Measurements from ENCODE around the gene LCN15. TPM values are rescaled to one million over a fixed set of nuclear protein-coding genes. Genes with fewer than 3 reads are reported as not detected.
"Not testable (repeated sequence)": the region's sequence is repeated elsewhere in the genome, so short reads cannot be mapped to it uniquely, and the experiment has no call there.

The LCN15 gene, protein sequence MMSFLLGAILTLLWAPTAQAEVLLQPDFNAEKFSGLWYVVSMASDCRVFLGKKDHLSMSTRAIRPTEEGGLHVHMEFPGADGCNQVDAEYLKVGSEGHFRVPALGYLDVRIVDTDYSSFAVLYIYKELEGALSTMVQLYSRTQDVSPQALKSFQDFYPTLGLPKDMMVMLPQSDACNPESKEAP
- total RNA-seq: not detected

GRCh38 chr9:136764301-136764891, at the start of gene LCN15:
Gene LCN15, minus strand, starts transcription at chr9:136764518. Its CDS starts 30 bp downstream, at chr9:136764488.
- H3K4me3 ChIP-seq (ENCODE audit: low read length): no peak within 1 kb of the TSS
- no peaks in the 10 kb centered on the region for H3K4me1 ChIP-seq (ENCODE audit: insufficient read depth, low read length)
- no peaks in the 10 kb centered on the region for H3K27me3 ChIP-seq (ENCODE audit: insufficient read depth, low read length)
- no peaks in the 10 kb centered on the region for H3K9me3 ChIP-seq (ENCODE audit: low read depth, low read length)

- H3K27me3 ChIP-seq (ENCODE audit: insufficient read depth, low read length): no peaks in the 10 kb centered on the region
- H3K9me3 ChIP-seq (ENCODE audit: low read depth, low read length): no peaks in the 10 kb centered on the region
- H3K4me3 ChIP-seq (ENCODE audit: low read length): peak overlapping the region; percentile 88
- H3K4me1 ChIP-seq (ENCODE audit: insufficient read depth, low read length): peaks cover 34% of the 10 kb centered on the region
These were observed 44.5 kb upstream of the LCN15 start for GRCh38 chr9:136808806-136809158.

DNA sequence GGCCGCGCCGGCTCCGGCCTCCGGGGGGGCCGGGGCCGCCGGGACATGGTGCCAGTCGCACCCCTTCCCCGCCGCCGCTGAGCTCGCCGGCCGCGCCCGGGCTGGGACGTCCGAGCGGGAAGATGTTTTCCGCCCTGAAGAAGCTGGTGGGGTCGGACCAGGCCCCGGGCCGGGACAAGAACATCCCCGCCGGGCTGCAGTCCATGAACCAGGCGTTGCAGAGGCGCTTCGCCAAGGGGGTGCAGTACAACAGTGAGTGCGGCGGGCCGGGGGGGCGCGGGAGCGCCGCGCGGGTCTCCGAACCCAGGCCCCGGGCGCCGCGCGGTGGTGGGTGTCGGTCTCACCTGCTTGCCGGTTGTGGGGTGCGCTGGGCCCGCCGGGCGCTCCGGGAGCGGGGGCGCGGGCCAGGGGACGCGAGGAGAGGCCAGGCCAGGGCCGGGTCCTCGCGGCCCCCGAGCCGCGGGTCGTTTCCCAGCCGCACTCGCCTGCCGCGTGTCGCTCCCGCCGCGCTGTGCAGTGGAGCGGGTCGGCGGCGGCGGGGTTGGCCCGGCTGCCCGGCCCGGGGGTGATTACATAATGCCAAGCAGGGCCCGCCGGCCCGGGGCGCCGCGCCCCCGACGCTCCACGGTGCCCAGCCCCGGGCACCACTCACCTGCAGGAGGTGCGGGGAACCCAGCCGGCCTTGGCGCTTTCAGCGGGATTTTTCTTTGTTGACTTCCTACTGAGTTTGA, 43.9 kb upstream of the LCN15 start:
- Histone ChIP-seq H3K4me1 (ENCODE audit: insufficient read depth, low read length) (peaks cover 34% of the 10 kb centered on the region), H3K9me3 (ENCODE audit: low read depth, low read length) (no peaks in the 10 kb centered on the region), H3K4me3 (ENCODE audit: low read length) (peak overlapping the region; percentile 88), H3K27me3 (ENCODE audit: insufficient read depth, low read length) (no peaks in the 10 kb centered on the region)

- Histone ChIP-seq H3K4me3 (ENCODE audit: low read length) (peak within 1 kb of the TSS; percentile 88), H3K9me3 (ENCODE audit: low read depth, low read length) (no peaks in the 10 kb centered on the region), H3K4me1 (ENCODE audit: insufficient read depth, low read length) (peaks cover 29% of the 10 kb centered on the region), H3K27me3 (ENCODE audit: insufficient read depth, low read length) (peaks cover under 1% of the 10 kb centered on the region)
These were observed 43.2 kb upstream of the LCN15 start, which contains the start of gene RABL6 for GRCh38 chr9:136807281-136808074. Gene RABL6, plus strand, starts transcription at chr9:136807948. Its CDS starts 249 bp downstream, at chr9:136808197.

- Histone ChIP-seq H3K9me3 (ENCODE audit: low read depth, low read length) (no peaks in the 10 kb centered on the region), H3K4me1 (ENCODE audit: insufficient read depth, low read length) (peaks cover 29% of the 10 kb centered on the region), H3K4me3 (ENCODE audit: low read length) (no peak overlapping the region), H3K27me3 (ENCODE audit: insufficient read depth, low read length) (peaks cover 6% of the 10 kb centered on the region)
These were observed 42.4 kb upstream of the LCN15 start for GRCh38 chr9:136806631-136807201.

DNA sequence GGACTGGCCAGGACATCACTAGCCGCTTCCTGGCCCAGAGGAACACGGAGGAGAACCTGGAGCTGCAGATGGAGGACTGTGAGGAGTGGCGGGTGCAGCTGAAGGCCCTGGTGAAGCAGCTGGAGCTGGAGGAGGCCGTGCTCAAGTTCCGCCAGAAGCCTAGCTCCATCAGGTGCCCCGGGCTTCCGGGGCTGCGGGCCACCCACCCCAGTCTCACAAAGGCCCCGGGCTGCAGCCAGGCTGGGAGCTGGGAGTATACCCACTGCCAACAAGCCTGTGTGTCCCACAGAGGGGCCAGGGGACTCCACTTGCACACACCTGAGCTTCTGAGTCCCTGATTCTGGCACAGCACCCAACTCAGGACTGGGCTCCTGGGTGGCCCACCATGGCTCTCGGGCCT, 41.7 kb upstream of the LCN15 start:
- Histone ChIP-seq H3K4me3 (ENCODE audit: low read length) (no peak overlapping the region), H3K9me3 (ENCODE audit: low read depth, low read length) (no peaks in the 10 kb centered on the region), H3K27me3 (ENCODE audit: insufficient read depth, low read length) (peaks cover 6% of the 10 kb centered on the region), H3K4me1 (ENCODE audit: insufficient read depth, low read length) (peaks cover 33% of the 10 kb centered on the region)

GRCh38 chr9:136805207-136805740, 41.0 kb upstream of the LCN15 start:
- Histone ChIP-seq H3K27me3 (ENCODE audit: insufficient read depth, low read length) (peaks cover 8% of the 10 kb centered on the region), H3K4me1 (ENCODE audit: insufficient read depth, low read length) (peaks cover 40% of the 10 kb centered on the region), H3K9me3 (ENCODE audit: low read depth, low read length) (no peaks in the 10 kb centered on the region), H3K4me3 (ENCODE audit: low read length) (no peak overlapping the region)

GRCh38 chr9:136804509-136805206, 40.3 kb upstream of the LCN15 start:
- Histone ChIP-seq H3K9me3 (ENCODE audit: low read depth, low read length) (no peaks in the 10 kb centered on the region), H3K27me3 (ENCODE audit: insufficient read depth, low read length) (peaks cover 8% of the 10 kb centered on the region), H3K4me1 (ENCODE audit: insufficient read depth, low read length) (peaks cover 37% of the 10 kb centered on the region), H3K4me3 (ENCODE audit: low read length) (no peak overlapping the region)

DNA sequence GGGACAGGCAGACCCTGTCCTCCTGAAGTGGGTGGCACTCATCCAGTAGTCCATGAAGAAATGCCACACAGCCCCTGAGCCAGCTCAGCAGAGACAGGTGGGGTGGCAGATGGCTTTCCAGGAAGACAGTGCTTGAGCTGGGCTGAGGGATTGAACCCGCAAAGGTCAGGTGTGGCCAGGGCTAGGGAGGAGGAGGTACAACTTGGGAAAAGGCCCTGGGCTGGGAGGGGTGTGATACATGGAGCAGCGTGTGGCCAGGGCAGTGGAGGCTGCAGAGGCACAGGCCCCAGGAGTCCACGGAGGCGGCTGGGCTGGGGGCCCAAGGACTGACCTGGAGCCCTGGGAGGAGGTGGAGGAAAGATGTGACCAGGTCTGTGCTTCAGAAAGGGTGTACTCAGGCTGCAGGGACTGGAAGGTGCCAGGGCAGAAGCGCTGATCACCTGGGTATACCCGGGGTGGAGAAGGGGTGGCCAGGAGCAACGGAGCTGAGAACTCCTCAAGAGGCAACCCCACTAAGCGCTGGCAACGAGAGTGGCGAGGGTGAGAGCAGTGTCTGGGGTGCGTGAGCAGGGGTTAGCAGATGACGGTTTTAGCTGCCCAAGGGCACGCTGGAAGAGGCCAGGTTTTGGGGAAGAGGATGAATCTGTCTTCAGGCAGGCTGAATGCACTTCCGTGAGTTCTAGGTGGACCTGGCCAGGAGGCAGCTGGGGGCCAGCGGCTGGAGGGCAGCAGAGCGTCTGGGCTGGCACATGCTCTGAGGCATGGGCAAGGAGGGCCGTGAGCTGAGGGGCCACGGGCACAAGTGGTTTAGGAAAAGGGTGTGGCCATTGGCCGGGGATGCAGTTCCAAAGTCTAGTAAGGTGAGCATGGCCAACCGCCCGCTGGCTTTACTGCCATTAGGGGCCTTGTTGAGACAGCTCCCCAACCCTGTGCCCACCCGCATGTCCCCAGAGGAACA, 39.5 kb upstream of the LCN15 start:
- peaks cover 37% of the 10 kb centered on the region for H3K4me1 ChIP-seq (ENCODE audit: insufficient read depth, low read length)
- no peak overlapping the region for H3K4me3 ChIP-seq (ENCODE audit: low read length)
- H3K27me3 ChIP-seq (ENCODE audit: insufficient read depth, low read length): peaks cover 13% of the 10 kb centered on the region
- H3K9me3 ChIP-seq (ENCODE audit: low read depth, low read length): no peaks in the 10 kb centered on the region

DNA sequence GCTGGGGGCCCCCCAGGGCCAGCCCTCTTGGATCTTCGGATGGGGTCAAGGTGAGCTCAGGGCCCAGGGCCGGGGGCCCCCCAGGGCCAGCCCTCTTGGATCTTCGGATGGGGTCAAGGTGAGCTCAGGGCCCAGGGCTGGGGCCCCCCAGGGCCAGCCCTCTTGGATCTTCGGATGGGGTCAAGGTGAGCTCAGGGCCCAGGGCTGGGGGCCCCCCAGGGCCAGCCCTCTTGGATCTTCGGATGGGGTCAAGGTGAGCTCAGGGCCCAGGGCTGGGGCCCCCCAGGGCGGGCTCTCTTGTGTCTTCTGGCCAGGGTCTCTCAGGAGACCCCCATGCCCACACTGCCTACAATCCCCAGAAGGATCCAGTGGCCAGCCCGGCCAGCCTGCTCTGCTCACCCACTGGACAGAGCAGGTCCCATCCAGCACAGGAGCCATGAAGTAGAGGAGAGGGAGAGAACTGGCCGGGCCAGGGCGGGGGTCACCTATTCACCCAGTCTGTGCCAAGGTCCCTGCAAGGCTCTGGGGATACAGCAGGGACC, 38.8 kb upstream of the LCN15 start:
- H3K4me3 ChIP-seq (ENCODE audit: low read length); H3K9me3 ChIP-seq (ENCODE audit: low read depth, low read length): not testable (repeated sequence)
- peaks cover 18% of the 10 kb centered on the region for H3K27me3 ChIP-seq (ENCODE audit: insufficient read depth, low read length)
- peaks cover 34% of the 10 kb centered on the region for H3K4me1 ChIP-seq (ENCODE audit: insufficient read depth, low read length)

- Histone ChIP-seq H3K27me3 (ENCODE audit: insufficient read depth, low read length) (peaks cover 18% of the 10 kb centered on the region), H3K4me1 (ENCODE audit: insufficient read depth, low read length) (peaks cover 34% of the 10 kb centered on the region), H3K9me3 (ENCODE audit: low read depth, low read length) (no peaks in the 10 kb centered on the region), H3K4me3 (ENCODE audit: low read length) (no peak overlapping the region)
These were observed 38.0 kb upstream of the LCN15 start for GRCh38 chr9:136802321-136802720.

- Histone ChIP-seq H3K4me3 (ENCODE audit: low read length) (peak overlapping the region; percentile 26), H3K9me3 (ENCODE audit: low read depth, low read length) (no peaks in the 10 kb centered on the region), H3K27me3 (ENCODE audit: insufficient read depth, low read length) (peaks cover 20% of the 10 kb centered on the region), H3K4me1 (ENCODE audit: insufficient read depth, low read length) (peaks cover 26% of the 10 kb centered on the region)
These were observed 35.7 kb upstream of the LCN15 start for GRCh38 chr9:136799854-136800657.
